ENCODE measurements around the gene CDH9.

GRCh38 chr5:27008604-27009539 is 29.5 kb downstream of the CDH9 start:
- no peak for TF ChIP-seq POLR2A (IDR thresholded peaks at IDR 0.05)
- TF ChIP-seq CTCF (IDR thresholded peaks at IDR 0.05 in 4 of 5, conservative IDR thresholded peaks at IDR 0.05 in 1 of 5) = no peak
